ENCODE results near the gene SPAG7.

DNA sequence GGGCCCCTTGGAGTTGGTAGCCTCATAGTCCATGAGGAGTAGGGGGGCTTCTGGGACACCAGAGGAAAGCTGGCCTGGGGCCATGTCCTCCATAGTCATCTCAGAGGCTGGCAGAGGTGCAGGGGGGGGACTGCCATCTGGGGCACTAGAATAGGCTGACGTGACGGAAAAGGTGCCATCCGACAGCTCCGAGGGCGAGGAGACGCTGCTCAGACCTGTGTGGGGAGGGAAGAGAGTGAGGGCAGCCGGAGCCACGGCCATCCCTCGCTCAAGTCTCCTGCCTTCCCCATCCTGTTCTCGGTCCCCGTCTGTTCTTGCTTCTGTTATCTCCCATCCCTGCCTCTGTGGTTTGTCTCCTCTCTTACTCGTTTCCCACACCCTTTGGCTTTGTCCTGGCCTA, 4.7 kb upstream of the SPAG7 start:
- TF ChIP-seq ZNF350 (tag by site-specific recombination; IDR thresholded peaks at IDR 0.05) (no peak), ZNF777 (tag by site-specific recombination; IDR thresholded peaks at IDR 0.05; ENCODE audit: borderline replicate concordance) (no peak), PRDM1 (tag by site-specific recombination; IDR thresholded peaks at IDR 0.05) (no peak), ZBTB7A (tag by site-specific recombination; IDR thresholded peaks at IDR 0.05; ENCODE audit: low read depth) (no peak)
- TF ChIP-seq, protein P1, sequence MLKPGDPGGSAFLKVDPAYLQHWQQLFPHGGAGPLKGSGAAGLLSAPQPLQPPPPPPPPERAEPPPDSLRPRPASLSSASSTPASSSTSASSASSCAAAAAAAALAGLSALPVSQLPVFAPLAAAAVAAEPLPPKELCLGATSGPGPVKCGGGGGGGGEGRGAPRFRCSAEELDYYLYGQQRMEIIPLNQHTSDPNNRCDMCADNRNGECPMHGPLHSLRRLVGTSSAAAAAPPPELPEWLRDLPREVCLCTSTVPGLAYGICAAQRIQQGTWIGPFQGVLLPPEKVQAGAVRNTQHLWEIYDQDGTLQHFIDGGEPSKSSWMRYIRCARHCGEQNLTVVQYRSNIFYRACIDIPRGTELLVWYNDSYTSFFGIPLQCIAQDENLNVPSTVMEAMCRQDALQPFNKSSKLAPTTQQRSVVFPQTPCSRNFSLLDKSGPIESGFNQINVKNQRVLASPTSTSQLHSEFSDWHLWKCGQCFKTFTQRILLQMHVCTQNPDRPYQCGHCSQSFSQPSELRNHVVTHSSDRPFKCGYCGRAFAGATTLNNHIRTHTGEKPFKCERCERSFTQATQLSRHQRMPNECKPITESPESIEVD (tag by site-specific recombination; IDR thresholded peaks at IDR 0.05): no peak
- TF ChIP-seq, protein P2, sequence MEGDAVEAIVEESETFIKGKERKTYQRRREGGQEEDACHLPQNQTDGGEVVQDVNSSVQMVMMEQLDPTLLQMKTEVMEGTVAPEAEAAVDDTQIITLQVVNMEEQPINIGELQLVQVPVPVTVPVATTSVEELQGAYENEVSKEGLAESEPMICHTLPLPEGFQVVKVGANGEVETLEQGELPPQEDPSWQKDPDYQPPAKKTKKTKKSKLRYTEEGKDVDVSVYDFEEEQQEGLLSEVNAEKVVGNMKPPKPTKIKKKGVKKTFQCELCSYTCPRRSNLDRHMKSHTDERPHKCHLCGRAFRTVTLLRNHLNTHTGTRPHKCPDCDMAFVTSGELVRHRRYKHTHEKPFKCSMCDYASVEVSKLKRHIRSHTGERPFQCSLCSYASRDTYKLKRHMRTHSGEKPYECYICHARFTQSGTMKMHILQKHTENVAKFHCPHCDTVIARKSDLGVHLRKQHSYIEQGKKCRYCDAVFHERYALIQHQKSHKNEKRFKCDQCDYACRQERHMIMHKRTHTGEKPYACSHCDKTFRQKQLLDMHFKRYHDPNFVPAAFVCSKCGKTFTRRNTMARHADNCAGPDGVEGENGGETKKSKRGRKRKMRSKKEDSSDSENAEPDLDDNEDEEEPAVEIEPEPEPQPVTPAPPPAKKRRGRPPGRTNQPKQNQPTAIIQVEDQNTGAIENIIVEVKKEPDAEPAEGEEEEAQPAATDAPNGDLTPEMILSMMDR (tag by site-specific recombination; IDR thresholded peaks at IDR 0.05): no peak
- TF ChIP-seq, protein P3, sequence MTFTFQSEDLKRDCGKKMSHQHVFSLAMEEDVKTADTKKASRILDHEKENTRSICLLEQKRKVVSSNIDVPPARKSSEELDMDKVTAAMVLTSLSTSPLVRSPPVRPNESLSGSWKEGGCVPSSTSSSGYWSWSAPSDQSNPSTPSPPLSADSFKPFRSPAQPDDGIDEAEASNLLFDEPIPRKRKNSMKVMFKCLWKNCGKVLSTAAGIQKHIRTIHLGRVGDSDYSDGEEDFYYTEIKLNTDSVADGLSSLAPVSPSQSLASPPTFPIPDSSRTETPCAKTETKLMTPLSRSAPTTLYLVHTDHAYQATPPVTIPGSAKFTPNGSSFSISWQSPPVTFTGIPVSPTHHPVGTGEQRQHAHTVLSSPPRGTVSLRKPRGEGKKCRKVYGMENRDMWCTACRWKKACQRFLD (tag by site-specific recombination; IDR thresholded peaks at IDR 0.05): no peak
- TF ChIP-seq, protein P4, sequence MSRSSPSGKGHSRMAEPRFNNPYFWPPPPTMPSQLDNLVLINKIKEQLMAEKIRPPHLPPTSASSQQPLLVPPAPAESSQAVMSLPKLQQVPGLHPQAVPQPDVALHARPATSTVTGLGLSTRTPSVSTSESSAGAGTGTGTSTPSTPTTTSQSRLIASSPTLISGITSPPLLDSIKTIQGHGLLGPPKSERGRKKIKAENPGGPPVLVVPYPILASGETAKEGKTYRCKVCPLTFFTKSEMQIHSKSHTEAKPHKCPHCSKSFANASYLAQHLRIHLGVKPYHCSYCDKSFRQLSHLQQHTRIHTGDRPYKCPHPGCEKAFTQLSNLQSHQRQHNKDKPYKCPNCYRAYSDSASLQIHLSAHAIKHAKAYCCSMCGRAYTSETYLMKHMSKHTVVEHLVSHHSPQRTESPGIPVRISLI (tag by site-specific recombination; IDR thresholded peaks at IDR 0.05): no peak
- TF ChIP-seq, protein P5, sequence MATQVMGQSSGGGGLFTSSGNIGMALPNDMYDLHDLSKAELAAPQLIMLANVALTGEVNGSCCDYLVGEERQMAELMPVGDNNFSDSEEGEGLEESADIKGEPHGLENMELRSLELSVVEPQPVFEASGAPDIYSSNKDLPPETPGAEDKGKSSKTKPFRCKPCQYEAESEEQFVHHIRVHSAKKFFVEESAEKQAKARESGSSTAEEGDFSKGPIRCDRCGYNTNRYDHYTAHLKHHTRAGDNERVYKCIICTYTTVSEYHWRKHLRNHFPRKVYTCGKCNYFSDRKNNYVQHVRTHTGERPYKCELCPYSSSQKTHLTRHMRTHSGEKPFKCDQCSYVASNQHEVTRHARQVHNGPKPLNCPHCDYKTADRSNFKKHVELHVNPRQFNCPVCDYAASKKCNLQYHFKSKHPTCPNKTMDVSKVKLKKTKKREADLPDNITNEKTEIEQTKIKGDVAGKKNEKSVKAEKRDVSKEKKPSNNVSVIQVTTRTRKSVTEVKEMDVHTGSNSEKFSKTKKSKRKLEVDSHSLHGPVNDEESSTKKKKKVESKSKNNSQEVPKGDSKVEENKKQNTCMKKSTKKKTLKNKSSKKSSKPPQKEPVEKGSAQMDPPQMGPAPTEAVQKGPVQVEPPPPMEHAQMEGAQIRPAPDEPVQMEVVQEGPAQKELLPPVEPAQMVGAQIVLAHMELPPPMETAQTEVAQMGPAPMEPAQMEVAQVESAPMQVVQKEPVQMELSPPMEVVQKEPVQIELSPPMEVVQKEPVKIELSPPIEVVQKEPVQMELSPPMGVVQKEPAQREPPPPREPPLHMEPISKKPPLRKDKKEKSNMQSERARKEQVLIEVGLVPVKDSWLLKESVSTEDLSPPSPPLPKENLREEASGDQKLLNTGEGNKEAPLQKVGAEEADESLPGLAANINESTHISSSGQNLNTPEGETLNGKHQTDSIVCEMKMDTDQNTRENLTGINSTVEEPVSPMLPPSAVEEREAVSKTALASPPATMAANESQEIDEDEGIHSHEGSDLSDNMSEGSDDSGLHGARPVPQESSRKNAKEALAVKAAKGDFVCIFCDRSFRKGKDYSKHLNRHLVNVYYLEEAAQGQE (tag by site-specific recombination; IDR thresholded peaks at IDR 0.05): no peak
